GM19372 (cell line): ENCODE results near the gene SLC39A12.
A peak's percentile ranks its signal among the peaks of the same experiment; 100 is the strongest.

Source experiments
- ATAC-seq: cut with Tn5 transposase; IDR thresholded peaks from one replicate; pipeline ENCODE4 v1.9.1; 2021; ENCODE audit warnings: mild to moderate bottlenecking, low read depth, moderate library complexity; ENCODE audit not compliant: unreplicated experiment

Gene SLC39A12

GRCh38 chr10:17961551-17962422 is 10.1 kb downstream of the SLC39A12 start:
- no peak for ATAC-seq

- ATAC-seq = no peak
Observed at GRCh38 chr10:17963431-17963830, 11.7 kb downstream of the SLC39A12 start.

- no peak for ATAC-seq
Observed at GRCh38 chr10:17965649-17966235, 14.0 kb downstream of the SLC39A12 start.

- ATAC-seq = no peak
Observed at GRCh38 chr10:17974505-17974904, 22.8 kb downstream of the SLC39A12 start.

DNA sequence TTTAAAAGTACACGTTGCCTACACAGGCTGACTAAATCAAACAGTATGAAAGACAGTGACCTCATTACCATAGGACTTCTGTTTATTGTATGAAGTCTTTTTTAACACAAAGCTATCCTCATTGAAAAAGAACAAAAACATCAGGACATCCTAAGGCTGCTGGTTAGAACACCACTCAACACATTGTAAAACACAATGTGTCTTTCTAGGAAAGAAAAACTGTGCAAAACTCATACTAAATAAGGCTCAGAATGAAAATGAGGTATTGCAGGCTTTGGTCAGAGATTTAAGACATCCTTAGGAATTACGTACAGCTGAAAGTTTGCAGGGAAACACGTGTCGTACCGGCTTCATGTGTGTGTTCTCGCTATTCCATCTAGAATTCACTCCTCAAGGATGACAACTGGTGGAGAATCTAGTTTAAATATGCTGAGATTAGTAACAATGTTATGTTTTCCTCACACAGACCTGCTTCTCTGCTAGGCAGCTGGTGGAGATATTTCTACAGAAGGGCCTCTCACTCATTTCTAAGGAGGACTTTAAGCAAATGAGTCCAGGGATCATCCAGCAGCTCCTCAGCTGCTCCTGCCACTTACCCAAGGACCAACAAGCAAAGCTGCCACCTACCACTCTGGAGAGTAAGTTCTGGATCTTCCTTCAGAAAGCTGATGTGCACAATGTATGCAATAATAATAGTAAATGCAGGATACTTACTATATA is 29.3 kb downstream of the SLC39A12 start:
- no peak for ATAC-seq

- ATAC-seq = no peak
Observed at GRCh38 chr10:17981766-17982380, 30.2 kb downstream of the SLC39A12 start.

- peak; percentile 64 for ATAC-seq
Observed at GRCh38 chr10:17984056-17984455, 32.3 kb downstream of the SLC39A12 start.

GRCh38 chr10:17984563-17984962 is 32.8 kb downstream of the SLC39A12 start:
- ATAC-seq = no peak

- ATAC-seq = peak; percentile 78
Observed at GRCh38 chr10:17989908-17990767, 38.4 kb downstream of the SLC39A12 start.

- ATAC-seq = no peak
Observed at GRCh38 chr10:17992266-17992665, 40.5 kb downstream of the SLC39A12 start.

GRCh38 chr10:17993361-17993760 is 41.6 kb downstream of the SLC39A12 start:
- no peak for ATAC-seq

- no peak for ATAC-seq
Observed at GRCh38 chr10:18000601-18001000, 48.9 kb downstream of the SLC39A12 start.

GRCh38 chr10:18005445-18005780 is 53.7 kb downstream of the SLC39A12 start:
- no peak for ATAC-seq

DNA sequence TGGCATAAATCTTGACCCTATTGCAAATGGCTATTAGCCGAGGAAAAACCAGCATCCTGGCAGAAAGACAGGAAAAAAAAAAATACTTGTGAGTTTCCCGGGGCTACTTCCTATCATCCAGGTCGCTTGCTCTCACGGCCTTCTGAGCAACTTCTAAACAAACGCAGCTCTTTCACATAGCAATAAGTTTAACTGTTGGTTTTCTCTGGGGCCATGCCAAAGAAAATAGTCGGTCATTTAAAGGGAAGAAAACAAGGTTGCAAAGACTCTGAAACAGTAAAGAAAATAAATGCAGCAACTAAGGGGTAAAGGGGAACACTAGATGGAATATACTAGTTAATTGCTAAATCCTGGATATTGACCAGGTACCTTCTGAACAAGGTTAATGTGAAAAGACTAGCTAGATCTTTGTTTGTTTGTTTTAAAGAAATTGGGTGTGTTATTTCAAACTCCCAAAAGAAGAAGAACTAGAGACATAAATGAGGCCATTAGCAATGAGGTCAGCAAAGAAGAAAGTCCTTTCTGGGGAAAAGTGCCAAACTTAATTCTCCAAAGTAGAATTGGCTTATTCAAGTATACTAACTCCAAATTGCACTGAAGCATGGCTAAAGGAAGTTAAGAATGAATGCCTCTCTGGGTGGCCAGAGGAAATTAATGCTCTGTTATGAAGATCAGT is 54.2 kb downstream of the SLC39A12 start:
- ATAC-seq = no peak

- no peak for ATAC-seq
Observed at GRCh38 chr10:18008986-18009385, 57.3 kb downstream of the SLC39A12 start.

GRCh38 chr10:18010050-18010449 is 58.3 kb downstream of the SLC39A12 start:
- ATAC-seq = no peak

GRCh38 chr10:18020523-18020922 is 68.8 kb downstream of the SLC39A12 start:
- no peak for ATAC-seq

DNA sequence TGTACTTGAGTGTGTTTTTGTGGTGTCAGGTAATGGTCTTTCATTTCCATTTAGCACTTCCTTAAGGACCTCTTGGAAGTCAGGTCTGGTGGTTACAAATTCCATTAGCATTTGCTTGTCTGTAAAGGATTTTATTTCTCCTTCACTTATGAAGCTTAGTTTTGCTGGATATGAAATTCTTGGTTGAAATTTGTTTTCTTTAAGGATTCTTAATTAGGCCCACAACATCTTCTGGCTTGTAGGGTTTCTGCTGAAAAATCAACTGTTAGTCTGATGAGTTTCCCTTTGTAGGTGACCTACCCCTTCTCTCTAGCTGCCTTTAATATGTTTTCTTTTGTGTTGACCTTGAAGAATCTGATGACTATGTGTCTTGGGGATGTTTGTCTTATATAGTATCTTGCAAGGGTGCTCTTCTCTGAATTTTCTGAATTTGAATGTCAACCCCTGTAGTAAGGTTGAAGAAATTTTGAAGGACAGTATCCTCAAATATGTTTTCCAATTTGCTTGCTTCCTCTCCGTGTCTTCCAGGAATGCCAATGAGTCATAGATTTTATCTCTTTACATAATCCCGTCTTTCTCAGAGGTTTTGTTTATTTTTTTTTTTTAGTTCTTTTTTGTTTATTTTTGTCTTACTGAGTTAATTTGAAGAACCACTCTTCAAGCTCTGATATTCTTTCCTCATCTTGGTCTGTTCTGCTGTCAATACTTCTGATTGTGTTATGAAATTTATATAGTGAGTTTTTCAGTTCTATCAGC is 70.2 kb downstream of the SLC39A12 start:
- no peak for ATAC-seq
